Neural cell (in vitro differentiated cells): Measurements from ENCODE around the gene TYROBP. TPM values are rescaled to one million over a fixed set of nuclear protein-coding genes. Genes with fewer than 3 reads are reported as not detected.
"Not testable (repeated sequence)": the region's sequence is repeated elsewhere in the genome, so short reads cannot be mapped to it uniquely, and the experiment has no call there.

Experiments used
- H2AFZ ChIP-seq: fragments of 200-600, 300-800 bp; sonication (generic), shearing (Covaris generic); 2 replicates; pipeline ENCODE4 v1.6.0; 2014; ENCODE audit warnings: low read depth, mild to moderate bottlenecking, antibody characterized with exemption, low read length, moderate library complexity
- H3F3A ChIP-seq: fragments of 200-600 bp; shearing (Covaris generic); 2 replicates; pipeline ENCODE4 v1.6.1; 2016; ENCODE audit warnings: mild to moderate bottlenecking, moderate library complexity, mixed read lengths, antibody characterized with exemption, low read length; ENCODE audit not compliant: insufficient read depth, poor library complexity, severe bottlenecking
- H3K27ac ChIP-seq: fragments of 200-600, 300-800 bp; sonication (generic), shearing (Covaris generic); 2 replicates; pipeline ENCODE4 v1.5.1; 2014; ENCODE audit warnings: mild to moderate bottlenecking, low read length, moderate library complexity
- H3K27me3 ChIP-seq: fragments of 300-800, 200-600 bp; sonication (generic), shearing (Covaris generic); 2 replicates; pipeline ENCODE4 v1.6.0; 2014; ENCODE audit warnings: mild to moderate bottlenecking, low read depth, low read length, moderate library complexity; ENCODE audit not compliant: insufficient read depth
- H3K36me3 ChIP-seq: fragments of 300-800, 200-600 bp; sonication (generic), shearing (Covaris generic); 2 replicates; pipeline ENCODE4 v1.5.1; 2014; ENCODE audit warnings: mild to moderate bottlenecking, antibody characterized with exemption, low read length, moderate library complexity; ENCODE audit not compliant: insufficient read depth
- H3K4me2 ChIP-seq: fragments of 300-800, 200-600 bp; sonication (generic), shearing (Covaris generic); 2 replicates; pipeline ENCODE4 v1.6.0; 2014; ENCODE audit warnings: mild to moderate bottlenecking, low read length
- H3K4me3 ChIP-seq: fragments of 300-800, 200-600 bp; sonication (generic), shearing (Covaris generic); 2 replicates; pipeline ENCODE4 v1.5.1; 2014; ENCODE audit warnings: mild to moderate bottlenecking, low read length, moderate library complexity
- H3K79me2 ChIP-seq: fragments of 200-600 bp; shearing (Covaris generic); replicated peaks from 2 replicates; pipeline ENCODE4 v1.6.0; 2014; ENCODE audit warnings: mild to moderate bottlenecking, low read length, moderate library complexity; ENCODE audit not compliant: insufficient read depth
- H3K9ac ChIP-seq: fragments of 300-800, 200-600 bp; sonication (generic), shearing (Covaris generic); 2 replicates; pipeline ENCODE4 v1.6.1; 2016; ENCODE audit warnings: mild to moderate bottlenecking, low read length, mixed read lengths
- H3K9me2 ChIP-seq: fragments of 200-600 bp; shearing (Covaris generic); 2 replicates; pipeline ENCODE4 v1.6.1; 2016; ENCODE audit warnings: mild to moderate bottlenecking, low read length, mixed read lengths; ENCODE audit not compliant: insufficient read depth
- H3K9me3 ChIP-seq: fragments of 200-600, 300-800 bp; sonication (generic), shearing (Covaris generic); 2 replicates; pipeline ENCODE4 v1.6.1; 2016; ENCODE audit warnings: mild to moderate bottlenecking, mixed run types, low read length, moderate library complexity, mixed read lengths
- H4K20me1 ChIP-seq: fragments of 200-600 bp; shearing (Covaris generic); 2 replicates; pipeline ENCODE4 v1.6.1; 2016; ENCODE audit warnings: mild to moderate bottlenecking, mixed run types; ENCODE audit not compliant: insufficient read depth
- CTCF ChIP-seq: fragments of 450-650 bp; IDR thresholded peaks from 2 replicates; pipeline ENCODE4 v1.5.1; 2014; ENCODE audit warnings: antibody characterized with exemption, mild to moderate bottlenecking, moderate library complexity; ENCODE audit not compliant: poor library complexity, severe bottlenecking
- EP300 ChIP-seq: fragments of 450-650 bp; conservative IDR thresholded peaks from 2 replicates; pipeline ENCODE4 v1.6.1; 2014; ENCODE audit warnings: antibody characterized with exemption, mild to moderate bottlenecking, moderate library complexity; ENCODE audit not compliant: poor library complexity, severe bottlenecking
- EZH2 ChIP-seq: fragments of 200-600, 300-800 bp; shearing (Covaris generic), sonication (generic); IDR thresholded peaks from 2 replicates; pipeline ENCODE4 v1.6.1; 2014; ENCODE audit warnings: antibody characterized with exemption, low read length, borderline replicate concordance, mild to moderate bottlenecking; ENCODE audit not compliant: insufficient read depth, poor library complexity, severe bottlenecking
- MXI1 ChIP-seq: fragments of 450-650 bp; conservative IDR thresholded peaks from 2 replicates; pipeline ENCODE4 v1.6.1; 2014; ENCODE audit warnings: antibody characterized with exemption, mild to moderate bottlenecking; ENCODE audit not compliant: poor library complexity, severe bottlenecking
- POLR2AphosphoS5 ChIP-seq: IDR thresholded peaks from 2 replicates; pipeline ENCODE4 v1.6.1; 2012
- RAD21 ChIP-seq: fragments of 450-650 bp; conservative IDR thresholded peaks from 2 replicates; pipeline ENCODE4 v1.6.1; 2014; ENCODE audit warnings: antibody characterized with exemption, mild to moderate bottlenecking, moderate library complexity
- REST ChIP-seq: IDR thresholded peaks from 2 replicates; pipeline ENCODE4 v1.6.1; 2012; ENCODE audit warnings: borderline replicate concordance
- SMC3 ChIP-seq: fragments of 450-650 bp; conservative IDR thresholded peaks from 2 replicates; pipeline ENCODE4 v1.6.1; 2014; ENCODE audit warnings: antibody characterized with exemption, mild to moderate bottlenecking, moderate library complexity; ENCODE audit not compliant: poor library complexity
- TAF1 ChIP-seq: IDR thresholded peaks from 2 replicates; pipeline ENCODE4 v1.6.1; 2012; ENCODE audit warnings: low read depth
- polyA plus RNA-seq: library from polyadenylated mRNA; depleted of rRNA; stranded (reverse); fragments of >200 nt; gene quantifications from 2 replicates; pipeline ENCODE4 v1.2.3, GENCODE V29; 2014

TYROBP gene
- polyA plus RNA-seq, 1 donor from 2014 or later, result not detected

GRCh38 chr19:35896643-35897040 is 11.5 kb downstream of the TYROBP start:
- Histone ChIP-seq H2AFZ (no peak overlapping the region), H3K4me2 (no peak overlapping the region), H3K36me3 (no peaks in the 10 kb centered on the region), H3K9me3 (no peaks in the 10 kb centered on the region), H3K27me3 (no peaks in the 10 kb centered on the region), H3F3A (no peaks in the 10 kb centered on the region), H4K20me1 (no peaks in the 10 kb centered on the region), H3K79me2 (peaks cover 3% of the 10 kb centered on the region), H3K9ac (no peak overlapping the region), H3K9me2 (no peaks in the 10 kb centered on the region), H3K27ac (no peak overlapping the region), H3K4me3 (no peak overlapping the region)
- TF ChIP-seq MXI1, result no peak
- no peak for TF ChIP-seq TAF1
- TF ChIP-seq CTCF, result no peak
- no peak for TF ChIP-seq EZH2
- no peak for TF ChIP-seq SMC3
- TF ChIP-seq POLR2AphosphoS5, result no peak
- TF ChIP-seq RAD21, result no peak

- Histone ChIP-seq H3K9ac (no peak overlapping the region), H2AFZ (no peak overlapping the region), H3K27me3 (no peaks in the 10 kb centered on the region), H3K4me3 (no peak overlapping the region), H4K20me1 (no peaks in the 10 kb centered on the region), H3K36me3 (no peaks in the 10 kb centered on the region), H3K27ac (no peak overlapping the region), H3K4me2 (no peak overlapping the region), H3K9me3 (no peaks in the 10 kb centered on the region), H3K9me2 (no peaks in the 10 kb centered on the region), H3K79me2 (peaks cover 3% of the 10 kb centered on the region), H3F3A (no peaks in the 10 kb centered on the region)
- no peak for TF ChIP-seq EP300
- TF ChIP-seq EZH2, result no peak
- TF ChIP-seq MXI1, result no peak
- no peak for TF ChIP-seq TAF1
- TF ChIP-seq POLR2AphosphoS5, result no peak
These were observed 12.0 kb downstream of the TYROBP start for GRCh38 chr19:35895911-35896642.

- Histone ChIP-seq H3F3A (no peaks in the 10 kb centered on the region), H3K79me2 (peaks cover 3% of the 10 kb centered on the region), H3K4me2 (no peak overlapping the region), H3K4me3 (no peak overlapping the region), H3K9ac (no peak overlapping the region), H3K27ac (no peak overlapping the region), H3K9me3 (no peaks in the 10 kb centered on the region), H3K27me3 (no peaks in the 10 kb centered on the region), H4K20me1 (no peaks in the 10 kb centered on the region), H3K36me3 (no peaks in the 10 kb centered on the region), H2AFZ (no peak overlapping the region), H3K9me2 (no peaks in the 10 kb centered on the region)
- TF ChIP-seq EZH2, result no peak
- no peak for TF ChIP-seq SMC3
- TF ChIP-seq CTCF, result no peak
- no peak for TF ChIP-seq TAF1
- TF ChIP-seq MXI1, result no peak
- no peak for TF ChIP-seq RAD21
- TF ChIP-seq EP300, result no peak
- no peak for TF ChIP-seq REST
- TF ChIP-seq POLR2AphosphoS5, result no peak
These were observed 13.8 kb downstream of the TYROBP start for GRCh38 chr19:35894342-35894741.

- not testable (repeated sequence) for H2AFZ ChIP-seq, H3K9me2 ChIP-seq, H4K20me1 ChIP-seq, H3F3A ChIP-seq, H3K36me3 ChIP-seq, H3K4me2 ChIP-seq, H3K79me2 ChIP-seq, H3K27ac ChIP-seq, H3K9me3 ChIP-seq, H3K27me3 ChIP-seq, H3K9ac ChIP-seq, H3K4me3 ChIP-seq
These were observed 16.3 kb downstream of the TYROBP start for GRCh38 chr19:35891819-35892218.
